Suppressor macrophage (primary cell): Measurements from ENCODE around the gene MED13L.
A peak's percentile ranks its signal among the peaks of the same experiment; 100 is the strongest.
"Not testable (repeated sequence)": the region's sequence is repeated elsewhere in the genome, so short reads cannot be mapped to it uniquely, and the experiment has no call there.

Experiments
- DNase-seq, 4 experiments: peaks; one replicate each; pipeline ENCODE4 v3.0.0-alpha.2; 2020 to 2022

Gene MED13L

GRCh38 chr12:116000252-116000651 lies 277.2 kb downstream of the MED13L start:
- DNase-seq: no peak

- no peak for DNase-seq
Measured at GRCh38 chr12:115999582-115999981, 277.9 kb downstream of the MED13L start.

- DNase-seq: no peak
Measured at GRCh38 chr12:115998794-115999478, 278.6 kb downstream of the MED13L start.

GRCh38 chr12:115998119-115998633 lies 279.3 kb downstream of the MED13L start:
- peak; percentile 52 to 69 (median 60) for DNase-seq

- no peak for DNase-seq
Measured at GRCh38 chr12:115993737-115994136, 283.8 kb downstream of the MED13L start.

- no peak for DNase-seq
Measured at GRCh38 chr12:115990241-115990640, 287.3 kb downstream of the MED13L start.

GRCh38 chr12:115988625-115989563 lies 288.6 kb downstream of the MED13L start:
- no peak for DNase-seq

GRCh38 chr12:115988212-115988611 lies 289.3 kb downstream of the MED13L start:
- peak in 1 of 4 experiments; percentile 4 for DNase-seq

- no peak for DNase-seq
Measured at GRCh38 chr12:115984616-115985015, 292.9 kb downstream of the MED13L start.

- peak in 2 of 4 experiments; percentile 17 to 18 for DNase-seq
Measured at GRCh38 chr12:115983226-115983798, 294.2 kb downstream of the MED13L start.

- DNase-seq: no peak
Measured at GRCh38 chr12:115980339-115980738, 297.2 kb downstream of the MED13L start.

GRCh38 chr12:115979851-115980250 lies 297.6 kb downstream of the MED13L start:
- DNase-seq: no peak

- DNase-seq: no peak
Measured at GRCh38 chr12:115979351-115979750, 298.1 kb downstream of the MED13L start.

- not testable (repeated sequence) for DNase-seq
Measured at GRCh38 chr12:115976829-115977228, 300.7 kb downstream of the MED13L start.

- DNase-seq: no peak
Measured at GRCh38 chr12:115975411-115975810, 302.1 kb downstream of the MED13L start.

- DNase-seq: no peak
Measured at GRCh38 chr12:115973968-115974724, 303.3 kb downstream of the MED13L start.

- no peak for DNase-seq
Measured at GRCh38 chr12:115973066-115973465, 304.4 kb downstream of the MED13L start.

- no peak for DNase-seq
Measured at GRCh38 chr12:115972241-115972640, 305.3 kb downstream of the MED13L start.

GRCh38 chr12:115968211-115968610 lies 309.3 kb downstream of the MED13L start:
- DNase-seq: no peak

GRCh38 chr12:115966376-115966775 lies 311.1 kb downstream of the MED13L start:
- no peak for DNase-seq

- no peak for DNase-seq
Measured at GRCh38 chr12:115964626-115965025, 312.9 kb downstream of the MED13L start.

- DNase-seq: no peak
Measured at GRCh38 chr12:115964214-115964613, 313.3 kb downstream of the MED13L start.
